Pancreas (tissue), 10 donors: ENCODE data around the gene RFK. TPM values are rescaled to one million over a fixed set of nuclear protein-coding genes. Genes with fewer than 3 reads are reported as not detected.

ENCODE experiments used
- ATAC-seq, 4 donors: fragments of 200-7000 bp; cut with Tn5 transposase; one replicate each; pipeline versions ENCODE4 v1.8.0 to v1.9.1; 2020; ENCODE audit warnings: mild to moderate bottlenecking in 4 of 4, moderate library complexity in 4 of 4
- DNase-seq, 6 donors: peaks; one replicate each; pipeline ENCODE4 v3.0.0-alpha.2; 2020
- FAIRE-seq: peaks from 2 replicates; lab custom pipeline; 2012; peaks lifted over from hg19 to GRCh38; lab: Jason Lieb, UNC
- H3K27ac ChIP-seq, 4 donors: fragments of 200-600 bp; sonication (generic); 1 replicate in 3 of 4; 2 replicates in 1 of 4; pipeline versions ENCODE4 v1.5.0 to v1.8.0; 2020
- H3K27me3 ChIP-seq, 4 donors: fragments of 200-600 bp; one replicate each; pipeline ENCODE4 v1.8.0; 2021
- H3K36me3 ChIP-seq, 3 donors: fragments of 200-600 bp; sonication (generic) in 1 of 3; one replicate each; pipeline versions ENCODE4 v1.5.0 to v1.8.0; 2020 to 2021
- H3K4me1 ChIP-seq, 3 donors: fragments of 200-600 bp; one replicate each; pipeline ENCODE4 v1.8.0; 2021
- H3K4me3 ChIP-seq, 4 donors: fragments of 200-600 bp; sonication (generic) in 2 of 4; one replicate each; pipeline versions ENCODE4 v1.5.0 to v1.8.0; 2020 to 2021
- H3K9me3 ChIP-seq, 4 donors: fragments of 200-600 bp; one replicate each; pipeline ENCODE4 v1.8.0; 2021
- WGBS, 2 donors: extraction: QIAGEN DNeasy Blood & Tissue Kit; methylation state at CpG; one replicate each; pipeline ENCODE4 v1.1.7; 2013; 5-methylcytosine and 5-hydroxymethylcytosine counted together
- intact Hi-C, 3 donors: fragments of 100-400 bp; cut with DNase I; formaldehyde crosslinking; loops; one replicate each; pipeline versions ENCODE4 v1.11.1 to v1.14.2; 2022
- polyA plus RNA-seq, 2 donors: library from polyadenylated mRNA; stranded (reverse); fragments of 200-250 nt; gene quantifications; one replicate each; pipeline ENCODE4 v1.2.3, GENCODE V29; 2013
- total RNA-seq, 6 donors: library from RNA; stranded (reverse); fragmentation: NEBNext Ultra II Directional in 4 of 6; extraction: Animal tissue kit (Norgen Biotek cat#: 25700) in 4 of 6; gene quantifications; one replicate each; pipeline versions ENCODE4 v1.2.1 to v1.2.4, GENCODE V29; 2021 to 2023
- TF ChIP-seq, protein P1 (sequence below), 4 donors: fragments of 200-600 bp; sonication (generic) in 3 of 4; IDR thresholded peaks; one replicate each; pipeline versions ENCODE4 v1.5.0 to v1.8.0; 2021; ENCODE audit warnings: antibody characterized with exemption in 4 of 4
- donor health status: healthy with polysubstance abuse.
- donor health status: DM: no; HTN: no; CAD: no; lungs with moderate emphysema.
- donor health status: DM: no; HTN: no; CAD: no.
- donor health status: control.
- donor health status: control.
- donor health status: Bipolar disorder and iron deficiency.
- donor health status: DM: yes; HTN: yes; CAD: no.
- donor health status: DM: no; HTN: no; CAD: no.
- donor health status: DM: no; HTN: no; CAD: no.
- donor health status: DM: yes; HTN: yes; CAD: no.

Gene RFK
- total and polyA plus RNA-seq, 8 donors = 5.8 to 16.5 (median 10.8) TPM

DNA sequence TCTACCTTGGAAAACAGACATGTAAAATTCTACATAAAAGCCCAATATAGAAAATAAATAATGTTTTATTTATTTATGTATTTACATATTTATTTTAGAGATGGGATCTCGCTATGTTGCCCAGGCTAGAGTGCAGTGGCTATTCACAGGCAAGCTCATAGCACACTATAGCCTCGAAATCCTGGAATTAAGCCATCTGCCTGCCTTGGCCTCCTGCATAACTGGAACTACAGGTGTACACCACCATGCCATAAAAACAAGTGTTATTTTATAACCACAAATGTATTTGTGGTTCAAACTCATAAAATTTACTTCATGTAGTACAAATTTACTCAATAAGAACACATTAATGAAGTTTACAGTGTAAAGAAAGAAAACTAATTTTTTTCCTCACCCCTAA lies 7.0 kb upstream of the RFK start:
- Histone ChIP-seq H3K27me3 (no peaks in the 10 kb centered on the region), H3K4me1 (peaks cover 0 to 8% (median 6%) of the 10 kb centered on the region in 3 donors), H3K4me3 (no peak overlapping the region), H3K9me3 (no peaks in the 10 kb centered on the region), H3K27ac (no peak overlapping the region), H3K36me3 (no peaks in the 10 kb centered on the region)
- FAIRE-seq = no peak
- DNase-seq = no peak
- TF ChIP-seq, protein P1, sequence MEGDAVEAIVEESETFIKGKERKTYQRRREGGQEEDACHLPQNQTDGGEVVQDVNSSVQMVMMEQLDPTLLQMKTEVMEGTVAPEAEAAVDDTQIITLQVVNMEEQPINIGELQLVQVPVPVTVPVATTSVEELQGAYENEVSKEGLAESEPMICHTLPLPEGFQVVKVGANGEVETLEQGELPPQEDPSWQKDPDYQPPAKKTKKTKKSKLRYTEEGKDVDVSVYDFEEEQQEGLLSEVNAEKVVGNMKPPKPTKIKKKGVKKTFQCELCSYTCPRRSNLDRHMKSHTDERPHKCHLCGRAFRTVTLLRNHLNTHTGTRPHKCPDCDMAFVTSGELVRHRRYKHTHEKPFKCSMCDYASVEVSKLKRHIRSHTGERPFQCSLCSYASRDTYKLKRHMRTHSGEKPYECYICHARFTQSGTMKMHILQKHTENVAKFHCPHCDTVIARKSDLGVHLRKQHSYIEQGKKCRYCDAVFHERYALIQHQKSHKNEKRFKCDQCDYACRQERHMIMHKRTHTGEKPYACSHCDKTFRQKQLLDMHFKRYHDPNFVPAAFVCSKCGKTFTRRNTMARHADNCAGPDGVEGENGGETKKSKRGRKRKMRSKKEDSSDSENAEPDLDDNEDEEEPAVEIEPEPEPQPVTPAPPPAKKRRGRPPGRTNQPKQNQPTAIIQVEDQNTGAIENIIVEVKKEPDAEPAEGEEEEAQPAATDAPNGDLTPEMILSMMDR (IDR thresholded peaks at IDR 0.05) = no peak
- 75 to 89% methylated on average over 2 of the region's 2 CpGs for WGBS, 2 donors
- intact Hi-C loops = no loop called here
- ATAC-seq = no peak

DNA sequence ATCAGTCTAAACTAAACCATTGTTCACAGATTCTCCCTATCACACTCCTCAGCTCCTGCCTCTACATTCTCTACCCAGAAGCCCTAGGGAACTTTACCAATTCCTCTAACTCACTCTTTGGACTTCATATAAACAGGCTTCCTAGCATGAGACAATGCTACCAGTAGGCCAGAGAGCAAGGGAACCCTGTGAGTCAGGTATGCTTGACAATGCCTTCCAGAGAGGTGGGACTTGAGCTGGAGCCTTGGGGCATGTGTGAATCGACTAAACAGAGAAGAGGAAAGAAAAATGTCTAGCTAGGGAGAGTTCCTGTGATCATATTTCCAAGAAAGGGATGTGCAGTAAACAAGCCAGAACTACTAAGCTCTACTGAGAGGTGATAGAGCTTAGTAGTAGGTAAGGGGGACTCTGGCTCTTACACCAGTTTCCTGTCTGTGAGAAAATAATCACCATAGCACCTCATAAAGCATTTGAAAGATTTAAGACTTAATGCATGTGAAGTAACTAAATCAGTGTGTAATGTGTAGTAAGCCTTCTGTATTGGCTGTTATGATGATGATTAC lies 6.4 kb upstream of the RFK start:
- Histone ChIP-seq H3K4me1 (peaks cover 0 to 8% (median 6%) of the 10 kb centered on the region in 3 donors), H3K27ac (no peak overlapping the region), H3K27me3 (no peaks in the 10 kb centered on the region), H3K36me3 (no peaks in the 10 kb centered on the region), H3K4me3 (no peak overlapping the region), H3K9me3 (no peaks in the 10 kb centered on the region)
- TF ChIP-seq, protein P1 (IDR thresholded peaks at IDR 0.05) = no peak
- DNase-seq = no peak
- ATAC-seq = no peak
- 29 to 35% methylated on average over 1 of the region's 1 CpG for WGBS, 2 donors
- intact Hi-C loops = no loop called here
- FAIRE-seq = no peak

DNA sequence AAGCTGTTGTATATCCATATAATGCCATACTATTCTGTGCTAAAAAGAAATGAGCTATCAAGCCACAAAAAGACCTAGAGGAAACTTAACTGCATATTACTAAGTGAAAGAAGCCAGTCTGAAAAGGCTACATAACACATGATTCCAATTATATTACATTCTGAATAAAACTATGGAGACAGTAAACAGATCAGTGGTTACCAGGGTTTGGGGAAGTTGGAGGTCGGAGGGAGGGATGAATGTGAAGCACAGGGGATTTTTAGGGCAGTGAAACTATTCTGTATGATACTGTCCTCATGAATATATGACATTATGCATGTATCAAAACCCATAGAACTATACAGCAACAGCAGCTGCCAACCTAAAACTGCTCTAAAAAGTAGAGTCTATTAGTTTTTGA lies 5.6 kb upstream of the RFK start:
- no peaks in the 10 kb centered on the region for H3K9me3 ChIP-seq
- intact Hi-C loops = no loop called here
- no peak overlapping the region for H3K4me3 ChIP-seq
- DNase-seq = no peak
- TF ChIP-seq, protein P1 (IDR thresholded peaks at IDR 0.05) = no peak
- WGBS, 2 donors = 58 to 72% methylated on average over 1 of the region's 1 CpG
- no peaks in the 10 kb centered on the region for H3K27me3 ChIP-seq
- peaks cover 0 to 10% (median 8%) of the 10 kb centered on the region in 3 donors for H3K4me1 ChIP-seq
- no peak for FAIRE-seq
- H3K27ac ChIP-seq = no peak overlapping the region
- H3K36me3 ChIP-seq = no peaks in the 10 kb centered on the region
- ATAC-seq = no peak

DNA sequence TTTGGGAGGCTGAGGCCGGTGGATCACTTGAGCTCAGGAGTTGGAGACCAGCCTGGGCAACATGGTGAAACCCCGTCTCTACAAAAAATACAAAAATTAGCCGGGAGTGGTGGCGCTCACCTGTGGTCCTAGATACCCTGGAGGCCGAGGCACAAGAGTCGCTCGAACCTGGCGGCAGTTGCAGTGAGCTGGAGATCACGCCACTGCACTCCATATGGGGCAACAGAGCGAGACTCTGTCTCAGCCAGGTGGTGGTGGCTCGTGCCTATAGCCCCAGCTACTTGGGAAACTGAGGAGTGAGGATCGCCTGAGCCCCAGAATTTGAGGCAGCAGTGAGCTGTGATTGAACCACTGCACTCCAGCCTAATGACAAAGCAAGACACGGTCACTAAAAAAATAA lies 2.4 kb upstream of the RFK start:
- WGBS, 2 donors = 93 to 95% methylated on average over 13 of the region's 13 CpGs
- intact Hi-C loops = no loop called here
- Histone ChIP-seq H3K36me3 (no peaks in the 10 kb centered on the region), H3K4me3 (no peak overlapping the region), H3K27ac (no peak overlapping the region), H3K9me3 (no peaks in the 10 kb centered on the region), H3K4me1 (peaks cover 0 to 5% (median 0%) of the 10 kb centered on the region in 3 donors), H3K27me3 (no peaks in the 10 kb centered on the region)
- DNase-seq = no peak
- no peak for ATAC-seq
- TF ChIP-seq, protein P1 (IDR thresholded peaks at IDR 0.05) = no peak
- no peak for FAIRE-seq

DNA sequence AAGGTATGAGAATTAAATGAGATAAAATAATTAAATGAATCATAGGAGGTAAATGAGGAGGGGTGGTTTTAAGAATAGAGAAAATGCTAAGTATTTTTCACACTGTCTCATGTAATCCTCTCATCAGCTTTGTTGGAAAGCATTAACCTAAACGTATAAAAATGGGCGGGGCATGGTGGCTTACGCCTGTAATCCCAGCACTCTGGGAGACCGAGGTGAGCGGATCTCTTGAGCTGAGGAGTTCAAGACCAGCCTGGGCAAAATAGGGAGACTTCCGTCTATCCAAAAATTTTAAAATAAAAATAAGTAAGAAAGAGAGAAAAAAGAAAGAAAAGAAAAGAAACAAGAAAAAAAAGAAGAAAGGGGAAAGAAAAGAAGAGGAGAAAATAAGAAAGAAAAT lies 1.9 kb upstream of the RFK start:
- no peaks in the 10 kb centered on the region for H3K9me3 ChIP-seq
- DNase-seq = no peak
- H3K4me1 ChIP-seq = peaks cover 0 to 6% (median 0%) of the 10 kb centered on the region in 3 donors
- H3K27ac ChIP-seq = no peak overlapping the region
- TF ChIP-seq, protein P1 (IDR thresholded peaks at IDR 0.05) = no peak
- 83 to 91% methylated on average over 6 of the region's 6 CpGs for WGBS, 2 donors
- H3K27me3 ChIP-seq = no peaks in the 10 kb centered on the region
- intact Hi-C loops = no loop called here
- no peak for ATAC-seq
- H3K4me3 ChIP-seq = no peak overlapping the region
- FAIRE-seq = no peak
- no peaks in the 10 kb centered on the region for H3K36me3 ChIP-seq
